OCI-LY3 (cell line): ENCODE data around the gene CCSER1.
A peak's percentile ranks its signal among the peaks of the same experiment; 100 is the strongest.

Source experiments
- H2AFZ ChIP-seq: fragments of 200-600, 300-600 bp; shearing (Covaris generic); 2 replicates; pipeline ENCODE4 v1.6.0; 2014; ENCODE audit warnings: antibody characterized with exemption, low read depth, low read length
- H3K27ac ChIP-seq: fragments of 200-600, 300-600 bp; sonication (generic); 2 replicates; pipeline ENCODE4 v1.5.1; 2014; ENCODE audit warnings: mild to moderate bottlenecking, low read length, moderate library complexity, mixed read lengths
- H3K27me3 ChIP-seq: fragments of 200-600, 300-600 bp; sonication (generic); 2 replicates; pipeline ENCODE4 v1.6.1; 2014; ENCODE audit warnings: low read depth, low read length, mixed read lengths
- H3K36me3 ChIP-seq: fragments of 200-600, 300-600 bp; sonication (generic); replicated peaks from 2 replicates; pipeline ENCODE3; 2014; ENCODE audit warnings: low read depth, low read length, mixed read lengths
- H3K4me1 ChIP-seq: fragments of 300-600, 200-600 bp; sonication (generic); 2 replicates; pipeline ENCODE4 v1.6.1; 2014; ENCODE audit warnings: low read length, mixed read lengths
- H3K4me2 ChIP-seq: fragments of 200-600, 300-600 bp; sonication (generic); 2 replicates; pipeline ENCODE4 v1.6.1; 2014; ENCODE audit warnings: low read length, mixed read lengths
- H3K4me3 ChIP-seq: fragments of 300-600, 200-600 bp; sonication (generic); 2 replicates; pipeline ENCODE4 v1.5.1; 2014; ENCODE audit warnings: antibody characterized with exemption, mild to moderate bottlenecking, low read length, moderate library complexity
- H3K79me2 ChIP-seq: fragments of 300-600, 200-600 bp; shearing (Covaris generic); 2 replicates; pipeline ENCODE4 v1.6.1; 2014; ENCODE audit warnings: mild to moderate bottlenecking, low read length, mixed read lengths
- H3K9ac ChIP-seq: fragments of 300-600, 200-600 bp; shearing (Covaris generic); 2 replicates; pipeline ENCODE4 v1.6.0; 2014; ENCODE audit warnings: mild to moderate bottlenecking, low read length, moderate library complexity
- H3K9me3 ChIP-seq: fragments of 200-600, 300-600 bp; shearing (Covaris generic); 2 replicates; pipeline ENCODE4 v1.6.1; 2014; ENCODE audit warnings: low read length, mixed read lengths; ENCODE audit not compliant: insufficient read depth
- H4K20me1 ChIP-seq: fragments of 200-600, 300-600 bp; sonication (generic); 2 replicates; pipeline ENCODE4 v1.6.1; 2016; ENCODE audit warnings: low read length, mixed read lengths; ENCODE audit not compliant: insufficient read depth
- EZH2phosphoT487 ChIP-seq: fragments of 200-600 bp; shearing (Covaris generic); IDR thresholded peaks from 2 replicates; pipeline ENCODE4 v1.6.1; 2018; ENCODE audit warnings: antibody characterized with exemption, mixed run types, low read depth
- TF ChIP-seq, protein P1 (sequence below): fragments of 200-600, 300-600 bp; sonication (generic); IDR thresholded peaks from 2 replicates; pipeline ENCODE4 v1.5.1; 2014; ENCODE audit warnings: antibody characterized with exemption, low read length, low read depth

The CCSER1 gene

GRCh38 chr4:90124276-90124675 is 2.9 kb upstream of the CCSER1 start:
- H4K20me1 ChIP-seq, result no peaks in the 10 kb centered on the region
- no peak overlapping the region for H3K4me3 ChIP-seq
- H2AFZ ChIP-seq, result no peak overlapping the region
- peaks cover 8% of the 10 kb centered on the region for H3K4me1 ChIP-seq
- H3K9me3 ChIP-seq, result no peaks in the 10 kb centered on the region
- no peak overlapping the region for H3K4me2 ChIP-seq
- H3K9ac ChIP-seq, result no peak overlapping the region
- TF ChIP-seq, protein P1, sequence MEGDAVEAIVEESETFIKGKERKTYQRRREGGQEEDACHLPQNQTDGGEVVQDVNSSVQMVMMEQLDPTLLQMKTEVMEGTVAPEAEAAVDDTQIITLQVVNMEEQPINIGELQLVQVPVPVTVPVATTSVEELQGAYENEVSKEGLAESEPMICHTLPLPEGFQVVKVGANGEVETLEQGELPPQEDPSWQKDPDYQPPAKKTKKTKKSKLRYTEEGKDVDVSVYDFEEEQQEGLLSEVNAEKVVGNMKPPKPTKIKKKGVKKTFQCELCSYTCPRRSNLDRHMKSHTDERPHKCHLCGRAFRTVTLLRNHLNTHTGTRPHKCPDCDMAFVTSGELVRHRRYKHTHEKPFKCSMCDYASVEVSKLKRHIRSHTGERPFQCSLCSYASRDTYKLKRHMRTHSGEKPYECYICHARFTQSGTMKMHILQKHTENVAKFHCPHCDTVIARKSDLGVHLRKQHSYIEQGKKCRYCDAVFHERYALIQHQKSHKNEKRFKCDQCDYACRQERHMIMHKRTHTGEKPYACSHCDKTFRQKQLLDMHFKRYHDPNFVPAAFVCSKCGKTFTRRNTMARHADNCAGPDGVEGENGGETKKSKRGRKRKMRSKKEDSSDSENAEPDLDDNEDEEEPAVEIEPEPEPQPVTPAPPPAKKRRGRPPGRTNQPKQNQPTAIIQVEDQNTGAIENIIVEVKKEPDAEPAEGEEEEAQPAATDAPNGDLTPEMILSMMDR, result no peak
- TF ChIP-seq EZH2phosphoT487, result no peak
- no peaks in the 10 kb centered on the region for H3K79me2 ChIP-seq
- H3K36me3 ChIP-seq, result no peaks in the 10 kb centered on the region
- no peak overlapping the region for H3K27ac ChIP-seq
- no peaks in the 10 kb centered on the region for H3K27me3 ChIP-seq

- Histone ChIP-seq H3K36me3 (no peaks in the 10 kb centered on the region), H3K27ac (no peak overlapping the region), H3K9me3 (no peaks in the 10 kb centered on the region), H3K4me3 (no peak overlapping the region), H3K4me1 (peaks cover 8% of the 10 kb centered on the region), H3K79me2 (no peaks in the 10 kb centered on the region), H3K4me2 (no peak overlapping the region), H2AFZ (no peak overlapping the region), H4K20me1 (no peaks in the 10 kb centered on the region), H3K9ac (no peak overlapping the region), H3K27me3 (no peaks in the 10 kb centered on the region)
- TF ChIP-seq, protein P1, result no peak
- TF ChIP-seq EZH2phosphoT487, result no peak
Measured at GRCh38 chr4:90126805-90127204, 389 bp upstream of the CCSER1 start.

- H3K79me2 ChIP-seq, result no peaks in the 10 kb centered on the region
- no peak overlapping the region for H3K27ac ChIP-seq
- H3K9ac ChIP-seq, result no peak overlapping the region
- no peaks in the 10 kb centered on the region for H3K27me3 ChIP-seq
- H3K9me3 ChIP-seq, result no peaks in the 10 kb centered on the region
- no peaks in the 10 kb centered on the region for H4K20me1 ChIP-seq
- no peaks in the 10 kb centered on the region for H3K36me3 ChIP-seq
- no peak overlapping the region for H2AFZ ChIP-seq
- no peak overlapping the region for H3K4me3 ChIP-seq
- H3K4me1 ChIP-seq, result peaks cover 8% of the 10 kb centered on the region
- TF ChIP-seq, protein P1, result no peak
- TF ChIP-seq EZH2phosphoT487, result no peak
- H3K4me2 ChIP-seq, result no peak overlapping the region
Measured at GRCh38 chr4:90127706-90128345, 632 bp downstream of the CCSER1 start.

DNA sequence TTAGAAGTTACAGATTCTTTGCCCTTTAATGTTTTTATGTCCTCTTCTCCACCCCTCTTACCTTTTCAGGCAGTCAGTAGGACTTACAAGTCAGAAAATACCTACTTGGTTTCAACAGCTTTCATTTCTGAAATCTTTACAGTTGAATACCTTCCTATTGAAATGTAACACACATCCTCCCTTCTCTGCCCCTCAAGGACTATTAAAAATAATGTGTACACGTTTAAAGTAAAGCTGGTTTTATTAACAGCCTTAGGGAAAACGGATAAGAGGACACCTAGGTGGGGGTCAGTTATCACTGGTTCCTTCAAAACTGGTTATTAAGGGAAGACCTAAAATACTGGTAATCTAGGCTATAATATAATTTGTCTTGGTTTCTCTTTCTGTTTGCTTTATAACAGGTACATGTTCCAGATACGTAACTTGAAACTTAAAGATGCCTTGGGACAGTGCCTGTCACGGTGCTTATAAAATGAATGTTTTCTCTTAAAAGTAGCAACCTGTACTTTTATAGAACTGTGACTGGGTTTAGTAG is 1.8 kb downstream of the CCSER1 start:
- Histone ChIP-seq H3K4me3 (no peak overlapping the region; the same call in 1 of the 2 replicates), H3K9me3 (no peaks in the 10 kb centered on the region), H3K4me1 (peaks cover 11% of the 10 kb centered on the region), H3K27ac (no peak overlapping the region), H3K9ac (no peak overlapping the region), H3K79me2 (no peaks in the 10 kb centered on the region), H3K36me3 (no peaks in the 10 kb centered on the region), H2AFZ (peak overlapping the region; percentile 62), H3K27me3 (no peaks in the 10 kb centered on the region), H3K4me2 (peak overlapping the region; percentile 39), H4K20me1 (no peaks in the 10 kb centered on the region)
- no peak for TF ChIP-seq EZH2phosphoT487
- TF ChIP-seq, protein P1, result no peak
